HG03060 (cell line): ENCODE measurements around the gene EPHB2.
"Not testable (repeated sequence)": the region's sequence is repeated elsewhere in the genome, so short reads cannot be mapped to it uniquely, and the experiment has no call there.

Experiments used
- ATAC-seq: cut with Tn5 transposase; IDR thresholded peaks from one replicate; pipeline ENCODE4 v1.9.1; 2021; ENCODE audit warnings: low read depth, moderate number of reproducible peaks; ENCODE audit not compliant: unreplicated experiment

Gene EPHB2

DNA sequence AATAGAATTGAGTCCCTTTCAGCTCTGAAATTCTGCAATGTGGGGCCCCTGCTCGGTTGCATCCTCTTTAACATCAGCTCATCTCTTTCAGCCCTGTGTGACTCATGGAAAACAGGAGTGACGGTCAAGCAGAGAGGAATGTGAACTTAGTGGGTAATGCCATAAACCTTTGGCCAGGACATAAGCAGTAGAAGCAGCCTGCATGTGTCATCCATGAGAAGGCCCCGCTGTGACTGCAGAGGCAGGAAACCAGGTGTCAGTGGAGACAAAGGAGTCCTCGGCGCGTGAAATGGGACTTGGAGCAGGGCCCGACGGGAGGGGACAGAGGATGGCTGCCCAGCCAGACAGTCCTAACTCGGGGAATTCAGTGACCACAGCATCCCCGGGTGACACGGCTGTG lies 21.1 kb upstream of the EPHB2 start:
- no peak for ATAC-seq

DNA sequence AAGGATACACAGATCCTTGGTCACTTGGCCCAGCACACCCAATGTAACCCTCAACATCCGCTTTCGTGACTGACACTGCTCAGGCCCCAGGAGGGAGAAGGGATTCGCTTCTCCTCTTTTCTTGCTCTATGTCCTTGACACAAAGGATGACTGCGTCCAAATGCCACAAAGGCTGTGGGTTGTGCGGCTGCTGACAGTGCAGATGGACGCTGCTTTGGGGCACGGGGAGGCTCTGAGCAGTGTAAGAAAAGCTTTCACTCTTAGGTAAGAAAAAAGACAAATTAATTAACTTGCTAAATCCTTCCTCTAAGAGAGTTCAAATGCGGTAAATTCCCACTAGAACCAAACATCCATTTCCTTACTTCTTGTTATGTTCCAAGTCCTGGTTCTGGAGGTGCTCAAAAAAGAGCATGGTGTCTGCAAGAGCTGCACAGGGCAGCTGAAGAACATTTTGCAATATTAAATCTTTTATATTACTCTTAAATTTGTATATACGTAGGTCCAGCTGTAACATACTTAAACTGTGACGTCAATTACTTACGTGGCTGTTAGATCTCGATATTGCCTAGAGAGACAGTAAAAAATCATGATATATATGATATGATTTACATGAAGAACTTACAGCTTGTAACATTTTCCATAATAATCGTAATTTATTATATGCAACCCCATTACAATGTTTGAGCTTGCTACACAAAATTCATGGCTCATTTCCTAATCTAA lies 19.4 kb upstream of the EPHB2 start:
- ATAC-seq: no peak

DNA sequence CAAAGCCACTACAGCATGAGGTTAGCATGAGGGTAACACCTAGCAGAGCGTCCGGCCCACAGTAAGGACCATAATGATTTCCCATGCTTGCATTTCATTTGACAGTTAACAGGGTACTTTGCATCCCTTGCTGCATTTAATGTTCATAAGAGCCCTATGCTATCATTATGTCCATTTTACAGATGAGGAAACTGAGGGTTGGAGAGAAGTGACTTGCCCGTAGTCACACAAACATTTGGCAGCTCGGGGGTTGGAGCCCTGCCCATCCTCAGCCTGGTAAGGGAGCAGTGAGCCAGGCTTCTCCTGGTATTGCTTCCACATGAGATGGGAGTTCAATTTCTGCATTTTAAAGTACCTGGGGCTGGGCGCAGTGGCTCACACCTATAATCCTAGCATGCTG lies 16.5 kb upstream of the EPHB2 start:
- ATAC-seq: no peak

- no peak for ATAC-seq
Measured at GRCh38 chr1:22696610-22697009, 14.0 kb upstream of the EPHB2 start.

- ATAC-seq: no peak
Measured at GRCh38 chr1:22697980-22698379, 12.7 kb upstream of the EPHB2 start.

GRCh38 chr1:22699681-22700520 lies 10.7 kb upstream of the EPHB2 start:
- ATAC-seq: no peak

DNA sequence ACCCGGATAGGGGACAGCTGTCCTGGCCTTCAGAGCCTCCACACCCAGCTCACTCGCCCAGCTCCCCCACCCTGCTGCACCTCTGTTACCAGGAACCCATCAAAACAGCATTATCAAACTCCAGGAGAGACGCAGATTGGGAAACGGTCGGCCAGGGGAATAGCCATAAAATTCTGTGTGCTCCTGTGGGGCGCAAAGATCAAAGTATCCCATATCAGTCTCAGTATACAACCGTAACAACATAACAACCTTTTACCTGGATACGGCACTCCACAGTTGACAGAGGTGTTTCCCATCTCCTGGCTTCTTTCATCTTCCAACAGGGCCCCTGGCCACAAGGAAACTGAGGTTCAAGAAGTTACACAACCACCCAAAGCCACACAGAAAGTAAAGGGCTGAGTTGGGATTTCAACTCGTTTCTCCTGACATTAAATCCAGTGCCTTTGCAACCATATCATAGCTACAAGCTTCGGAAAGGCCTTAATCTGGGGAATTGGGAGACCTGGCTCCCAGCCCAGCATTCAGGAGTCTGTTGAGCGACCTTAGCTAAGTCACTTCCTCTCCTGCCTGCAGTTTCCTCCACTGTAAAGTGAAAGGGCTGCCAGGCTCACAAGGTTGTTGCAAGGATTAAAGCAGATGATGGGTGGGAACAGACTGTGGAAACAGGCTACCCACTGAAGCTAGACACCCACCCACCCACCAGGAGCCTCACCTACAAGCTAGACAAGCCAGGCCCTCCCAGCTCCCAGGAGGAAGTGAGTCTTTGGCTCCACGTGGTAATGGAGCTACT lies 8.1 kb upstream of the EPHB2 start:
- no peak for ATAC-seq

DNA sequence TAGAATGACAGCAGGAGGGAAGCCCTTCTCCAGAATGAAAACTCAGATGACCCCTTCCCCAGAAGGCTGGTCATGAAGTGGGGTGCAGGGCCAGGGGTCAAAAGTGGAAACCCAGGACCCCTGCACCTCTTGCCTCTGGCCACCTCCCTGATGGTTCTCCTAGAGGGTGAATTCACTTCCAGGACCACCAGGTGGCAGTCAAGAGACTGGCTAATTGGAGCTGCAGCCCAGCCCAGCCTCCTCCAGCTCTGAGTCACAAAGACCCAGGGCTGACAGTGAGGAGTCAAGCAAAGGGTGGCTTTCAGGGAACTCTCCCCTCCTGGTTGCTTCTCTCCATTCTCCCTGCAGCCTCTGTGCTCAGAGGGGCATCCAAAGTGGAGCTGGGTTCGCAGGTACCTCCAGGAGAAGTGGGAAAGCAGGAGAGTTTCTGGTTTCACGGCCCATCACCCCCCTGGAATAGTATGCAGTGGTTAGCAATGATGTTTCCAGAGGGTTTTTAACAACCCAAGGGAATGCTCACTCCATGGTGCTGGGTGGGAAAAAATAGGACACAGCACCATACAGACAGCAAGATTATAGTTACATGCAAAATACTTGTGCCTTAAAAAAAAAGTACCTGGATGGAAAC lies 6.1 kb upstream of the EPHB2 start:
- no peak for ATAC-seq

DNA sequence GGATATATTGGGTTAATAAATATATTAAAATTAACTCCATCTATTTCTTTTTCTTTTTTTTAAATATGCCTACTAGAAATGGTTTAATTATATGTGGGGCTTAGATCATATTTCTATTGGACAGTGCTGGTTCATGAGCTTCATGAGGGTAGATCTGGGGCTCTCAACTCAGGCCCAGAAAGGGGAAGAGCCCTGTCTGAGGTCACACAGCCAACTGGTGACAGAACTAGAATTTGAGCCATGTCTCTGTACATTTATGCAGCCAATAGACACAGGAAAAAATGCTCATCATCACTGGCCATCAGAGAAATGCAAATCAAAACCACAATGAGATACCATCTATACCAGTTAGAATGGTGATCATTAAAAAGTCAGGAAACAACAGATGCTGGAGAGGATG lies 5.1 kb upstream of the EPHB2 start:
- ATAC-seq: no peak

GRCh38 chr1:22706100-22706499 lies 4.5 kb upstream of the EPHB2 start:
- not testable (repeated sequence) for ATAC-seq

DNA sequence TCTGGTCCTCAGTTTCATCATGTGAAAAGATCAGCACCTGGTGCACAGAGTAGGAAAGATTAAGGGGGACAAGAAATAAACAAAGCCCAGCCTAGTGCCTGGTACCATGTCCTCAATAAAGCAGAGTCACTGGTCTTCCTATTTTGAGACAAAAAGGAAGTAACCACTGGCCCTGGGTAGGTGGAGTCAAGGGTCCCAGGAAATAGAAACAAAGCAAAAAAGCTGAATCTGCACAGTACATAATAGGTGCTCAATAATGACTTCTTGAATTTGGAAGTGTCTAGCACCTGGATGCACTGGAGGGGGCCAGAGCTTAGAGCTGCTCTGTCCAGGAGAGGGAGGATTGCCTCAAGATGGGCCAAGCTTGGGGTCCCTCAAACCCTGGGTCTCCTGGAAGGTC lies 1.9 kb upstream of the EPHB2 start:
- no peak for ATAC-seq

GRCh38 chr1:22709227-22709626 lies 1.4 kb upstream of the EPHB2 start:
- ATAC-seq: no peak

- no peak for ATAC-seq
Measured at GRCh38 chr1:22709891-22710700, 543 bp upstream of the EPHB2 start.

DNA sequence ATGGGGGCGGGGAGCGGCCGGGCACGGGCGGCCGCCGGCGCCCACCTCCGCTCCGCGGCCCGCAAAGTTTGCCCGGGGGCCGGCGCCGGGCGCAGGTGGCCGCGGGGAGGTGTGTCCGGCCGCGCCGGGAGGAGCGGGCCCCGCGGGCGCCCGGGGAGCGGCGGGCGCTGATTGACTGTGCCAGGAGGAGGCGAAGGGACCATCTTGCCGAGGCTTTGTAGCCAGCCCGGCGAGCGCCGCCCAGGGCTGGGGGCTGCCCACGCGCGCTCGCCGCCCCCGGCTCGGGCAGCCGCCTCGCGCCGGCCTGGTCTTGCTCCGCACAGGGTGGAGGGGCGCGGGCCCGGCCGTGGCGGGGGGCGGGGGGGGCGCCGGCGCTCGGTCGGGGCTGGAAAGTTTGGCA lies 432 bp downstream of the EPHB2 start:
- no peak for ATAC-seq

- ATAC-seq: no peak
Measured at GRCh38 chr1:22711591-22712501, 1.2 kb downstream of the EPHB2 start.

DNA sequence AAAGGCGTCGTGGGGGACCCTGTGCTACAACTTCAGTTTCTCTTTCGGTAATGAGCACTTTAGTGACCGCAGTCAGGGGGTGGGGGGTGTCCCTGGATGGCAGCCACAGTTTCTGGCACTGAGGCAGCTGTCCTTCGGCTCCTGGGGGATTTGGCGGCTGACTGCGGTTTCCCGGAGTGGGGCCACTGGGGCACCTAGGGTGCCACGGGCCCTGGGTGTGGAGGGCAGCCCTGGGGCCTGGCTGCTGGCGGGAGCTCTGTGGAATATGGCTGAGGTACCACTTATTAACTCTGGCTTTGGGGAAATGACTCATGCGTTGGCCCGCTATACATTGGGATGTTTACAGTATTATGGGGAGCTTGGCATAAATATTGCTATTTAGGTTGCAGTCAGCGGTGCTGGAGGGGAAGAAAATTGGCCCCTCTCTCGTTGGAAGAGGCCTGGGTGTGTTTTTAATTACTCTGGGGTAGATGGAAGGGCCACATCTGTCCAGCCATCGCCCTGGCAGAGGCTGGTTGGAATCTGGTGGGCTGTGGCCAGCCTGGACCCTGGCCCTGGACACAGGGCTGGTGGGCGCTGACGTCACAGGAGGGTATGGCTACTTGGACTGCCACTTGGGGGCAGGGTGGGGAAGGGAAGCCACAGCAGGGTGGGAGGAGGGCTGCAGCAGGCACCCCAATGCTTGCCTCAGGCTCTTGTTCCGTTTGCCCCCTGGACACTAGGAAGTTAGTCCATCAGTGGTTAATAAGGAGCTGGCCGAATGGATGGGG lies 2.0 kb downstream of the EPHB2 start:
- ATAC-seq: no peak

GRCh38 chr1:22714455-22714854 lies 3.8 kb downstream of the EPHB2 start:
- no peak for ATAC-seq

DNA sequence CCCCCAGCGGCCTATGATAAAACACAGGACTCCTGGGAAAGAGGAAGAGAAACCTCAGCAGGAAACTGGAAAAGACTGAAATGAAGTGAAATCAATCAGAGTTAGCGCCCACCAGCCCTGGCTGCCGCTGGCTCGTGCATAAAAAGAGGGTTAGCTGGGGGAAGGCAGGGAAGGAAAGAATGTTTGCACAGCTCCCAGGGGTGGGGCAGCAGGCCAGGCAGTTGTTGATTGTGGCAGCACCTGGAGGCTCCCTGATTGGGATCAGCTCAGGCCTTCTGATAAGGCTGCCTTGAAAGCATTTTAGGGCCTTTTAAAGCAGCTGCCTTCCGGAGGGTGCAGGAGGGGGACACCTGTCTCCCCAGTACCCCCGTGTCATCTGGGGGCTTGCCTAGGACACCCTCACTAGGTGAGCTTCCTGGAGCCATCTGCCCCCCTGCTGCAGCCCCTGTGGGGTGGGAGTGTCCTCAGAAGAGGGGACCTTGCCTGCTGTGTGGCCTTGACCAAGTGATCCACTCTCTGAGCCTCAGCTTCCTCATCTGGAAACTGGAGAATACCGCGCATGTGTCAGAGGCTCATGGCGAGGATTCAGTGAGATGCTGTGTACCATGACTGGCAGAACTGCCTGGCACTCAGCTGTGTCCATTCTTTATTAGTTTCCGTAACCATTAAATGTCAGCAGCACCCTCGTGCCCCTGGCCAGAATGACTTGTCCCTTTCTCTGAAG lies 6.6 kb downstream of the EPHB2 start:
- ATAC-seq: no peak
